Tibial artery (tissue), 4 donors: ENCODE results near the gene ITGB5.

Experiments
- DNase-seq, 2 donors: peaks; one replicate each; pipeline ENCODE4 v3.0.0-alpha.2; 2019
- H3K27ac ChIP-seq, 2 donors: fragments of 200-600 bp; sonication (generic) in 1 of 2; 1 replicate in 1 of 2; 2 replicates in 1 of 2; pipeline ENCODE4 v1.5.1; 2018 to 2019; ENCODE audit warnings: mild to moderate bottlenecking in 1 of 2
- H3K27me3 ChIP-seq, 2 donors: fragments of 200-600 bp; sonication (generic) in 1 of 2; one replicate each; pipeline versions ENCODE4 v1.5.1 to v1.6.0; 2016 to 2019
- H3K36me3 ChIP-seq, 3 donors: fragments of 200-600 bp; sonication (generic) in 2 of 3; one replicate each; pipeline ENCODE4 v1.5.1; 2016 to 2019; ENCODE audit warnings: mild to moderate bottlenecking in 2 of 3
- H3K4me1 ChIP-seq, 4 donors: fragments of 200-600 bp; sonication (generic) in 2 of 4; 1 replicate in 3 of 4; 2 replicates in 1 of 4; pipeline ENCODE4 v1.5.1; 2016 to 2019
- H3K4me3 ChIP-seq, 2 donors: fragments of 200-600 bp; sonication (generic) in 1 of 2; 1 replicate in 1 of 2; 2 replicates in 1 of 2; pipeline ENCODE4 v1.5.1; 2018 to 2019; ENCODE audit warnings: mild to moderate bottlenecking in 2 of 2
- H3K9me3 ChIP-seq, 3 donors: fragments of 200-600 bp; sonication (generic) in 1 of 3; one replicate each; pipeline ENCODE4 v1.5.1; 2016 to 2019
- CTCF ChIP-seq, 2 experiments: fragments of 200-600 bp in 1 of 2; fragments of 450-650 bp in 1 of 2; IDR thresholded peaks; one replicate each; pipeline ENCODE4 v1.5.1; 2017 to 2019; ENCODE audit warnings: antibody characterized with exemption in 2 of 2, mild to moderate bottlenecking in 1 of 2, moderate library complexity in 1 of 2
- intact Hi-C: fragments of 100-400 bp; cut with DNase I; formaldehyde crosslinking; loops from one replicate; pipeline ENCODE4 v1.15.0; 2023; ENCODE audit warnings: low total_unique reads

ITGB5 gene

GRCh38 chr3:124919756-124920155 is 32.6 kb upstream of the ITGB5 start:
- no peaks in the 10 kb centered on the region for H3K9me3 ChIP-seq
- H3K36me3 ChIP-seq: no peaks in the 10 kb centered on the region
- TF ChIP-seq CTCF (IDR thresholded peaks at IDR 0.05): no peak
- H3K4me1 ChIP-seq: no peaks in the 10 kb centered on the region
- DNase-seq: no peak
- intact Hi-C loops: no loop called here
- no peak overlapping the region for H3K4me3 ChIP-seq
- H3K27me3 ChIP-seq: no peaks in the 10 kb centered on the region
- no peak overlapping the region for H3K27ac ChIP-seq

- no peak for TF ChIP-seq CTCF (IDR thresholded peaks at IDR 0.05)
- intact Hi-C loops: no loop called here
- H3K27ac ChIP-seq: no peak overlapping the region
- no peaks in the 10 kb centered on the region for H3K36me3 ChIP-seq
- no peaks in the 10 kb centered on the region for H3K27me3 ChIP-seq
- H3K4me3 ChIP-seq: no peak overlapping the region
- no peaks in the 10 kb centered on the region for H3K4me1 ChIP-seq
- DNase-seq: no peak
- no peaks in the 10 kb centered on the region for H3K9me3 ChIP-seq
Measured at GRCh38 chr3:124918524-124918923, 31.4 kb upstream of the ITGB5 start.

GRCh38 chr3:124916837-124917409 is 29.8 kb upstream of the ITGB5 start:
- peak in 1 of 2 donors; percentile 51 for DNase-seq
- peaks cover 0 to 3% of the 10 kb centered on the region in 2 donors for H3K27me3 ChIP-seq
- H3K27ac ChIP-seq: no peak overlapping the region
- intact Hi-C loops: no loop called here
- no peaks in the 10 kb centered on the region for H3K36me3 ChIP-seq
- no peaks in the 10 kb centered on the region for H3K4me1 ChIP-seq
- TF ChIP-seq CTCF (IDR thresholded peaks at IDR 0.05): no peak
- no peaks in the 10 kb centered on the region for H3K9me3 ChIP-seq
- H3K4me3 ChIP-seq: no peak overlapping the region

GRCh38 chr3:124915254-124915653 is 28.1 kb upstream of the ITGB5 start:
- intact Hi-C loops: no loop called here
- TF ChIP-seq CTCF (IDR thresholded peaks at IDR 0.05): no peak
- H3K27ac ChIP-seq: no peak overlapping the region
- H3K27me3 ChIP-seq: peaks cover 0 to 4% of the 10 kb centered on the region in 2 donors
- no peaks in the 10 kb centered on the region for H3K9me3 ChIP-seq
- no peak overlapping the region for H3K4me3 ChIP-seq
- H3K36me3 ChIP-seq: no peaks in the 10 kb centered on the region
- H3K4me1 ChIP-seq: no peaks in the 10 kb centered on the region
- DNase-seq: no peak

GRCh38 chr3:124907957-124908356 is 20.8 kb upstream of the ITGB5 start:
- Histone ChIP-seq H3K36me3 (no peaks in the 10 kb centered on the region), H3K9me3 (no peaks in the 10 kb centered on the region), H3K27me3 (peaks cover 0 to 4% of the 10 kb centered on the region in 2 donors), H3K27ac (no peak overlapping the region), H3K4me1 (no peaks in the 10 kb centered on the region), H3K4me3 (no peak overlapping the region)
- no peak for DNase-seq
- TF ChIP-seq CTCF (IDR thresholded peaks at IDR 0.05): no peak
- intact Hi-C loops: loop anchor here (10.0 kb wide), 1 partner anchor 343 kb away; no protein-coding TSS in a partner anchor
